Measurements from ENCODE around the gene CUZD1.
"Not testable (repeated sequence)": the region's sequence is repeated elsewhere in the genome, so short reads cannot be mapped to it uniquely, and the experiment has no call there.

CUZD1 gene, protein sequence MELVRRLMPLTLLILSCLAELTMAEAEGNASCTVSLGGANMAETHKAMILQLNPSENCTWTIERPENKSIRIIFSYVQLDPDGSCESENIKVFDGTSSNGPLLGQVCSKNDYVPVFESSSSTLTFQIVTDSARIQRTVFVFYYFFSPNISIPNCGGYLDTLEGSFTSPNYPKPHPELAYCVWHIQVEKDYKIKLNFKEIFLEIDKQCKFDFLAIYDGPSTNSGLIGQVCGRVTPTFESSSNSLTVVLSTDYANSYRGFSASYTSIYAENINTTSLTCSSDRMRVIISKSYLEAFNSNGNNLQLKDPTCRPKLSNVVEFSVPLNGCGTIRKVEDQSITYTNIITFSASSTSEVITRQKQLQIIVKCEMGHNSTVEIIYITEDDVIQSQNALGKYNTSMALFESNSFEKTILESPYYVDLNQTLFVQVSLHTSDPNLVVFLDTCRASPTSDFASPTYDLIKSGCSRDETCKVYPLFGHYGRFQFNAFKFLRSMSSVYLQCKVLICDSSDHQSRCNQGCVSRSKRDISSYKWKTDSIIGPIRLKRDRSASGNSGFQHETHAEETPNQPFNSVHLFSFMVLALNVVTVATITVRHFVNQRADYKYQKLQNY

DNA sequence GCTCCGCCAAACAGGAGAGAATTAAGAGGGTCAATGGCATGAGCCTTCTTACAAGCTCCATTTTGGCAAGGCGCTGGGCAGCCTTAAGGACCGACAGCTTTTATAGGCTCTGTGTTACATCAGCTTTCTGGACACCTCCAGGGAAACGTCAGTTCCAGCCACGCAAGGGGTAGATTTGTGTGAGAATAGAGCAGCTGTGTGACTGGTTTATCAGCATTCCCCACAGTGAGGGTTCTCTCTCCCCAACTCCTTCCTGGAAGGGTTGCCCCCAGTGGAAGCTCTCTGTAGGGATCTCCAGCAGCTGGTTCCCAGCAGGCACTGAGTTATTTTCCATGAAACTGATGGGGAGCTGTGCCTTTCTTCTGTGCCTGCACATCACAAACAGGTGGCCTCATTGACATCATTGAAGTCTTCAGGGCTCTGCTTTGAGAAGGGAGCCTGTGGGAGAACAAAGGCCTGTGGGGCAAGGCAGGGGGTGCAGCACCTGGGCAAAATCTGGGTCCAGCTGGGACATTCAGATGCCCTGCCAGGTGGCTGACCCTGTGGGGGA is at the start of gene CUZD1:
CUZD1 (minus strand) TSS at position 75 of the 550 bp plus-strand sequence; CDS start at position 61, 14 bp downstream.
- DNase-seq (ENCODE audit: low spot score) = no peak

DNA sequence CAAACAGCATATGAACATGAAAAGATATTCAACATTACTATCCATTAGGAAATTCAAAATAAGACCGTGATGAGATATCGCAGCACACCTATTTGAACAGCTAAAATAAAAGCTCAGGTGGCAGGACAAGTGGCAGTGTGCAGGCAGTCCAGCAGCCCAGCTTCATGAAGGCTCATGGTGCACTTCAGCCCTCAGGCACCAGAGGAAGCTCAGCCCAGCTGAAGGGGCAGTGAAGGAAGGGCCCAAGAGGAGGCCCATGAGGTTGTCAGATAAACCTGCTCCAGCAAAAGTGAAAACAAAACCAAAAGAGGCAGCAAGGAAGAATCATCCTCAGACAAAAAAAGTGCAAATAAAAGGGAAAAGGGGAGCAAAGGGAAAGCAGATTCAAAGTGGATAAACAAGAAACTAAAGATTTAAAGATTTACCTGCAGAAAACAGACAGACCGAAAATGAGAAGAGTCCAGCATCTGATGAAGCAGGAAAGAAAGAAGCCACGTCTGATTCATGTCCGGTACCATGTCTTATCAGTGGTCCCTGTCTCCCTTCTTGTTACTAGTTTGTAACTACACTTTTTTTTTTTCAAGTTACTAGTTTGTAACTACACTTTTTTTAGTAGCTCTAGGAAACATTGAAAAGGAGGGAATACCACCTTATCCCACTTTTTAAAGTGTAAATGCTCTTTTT is 48.7 kb upstream of the CUZD1 start:
- no peak for DNase-seq (ENCODE audit: low spot score)

DNA sequence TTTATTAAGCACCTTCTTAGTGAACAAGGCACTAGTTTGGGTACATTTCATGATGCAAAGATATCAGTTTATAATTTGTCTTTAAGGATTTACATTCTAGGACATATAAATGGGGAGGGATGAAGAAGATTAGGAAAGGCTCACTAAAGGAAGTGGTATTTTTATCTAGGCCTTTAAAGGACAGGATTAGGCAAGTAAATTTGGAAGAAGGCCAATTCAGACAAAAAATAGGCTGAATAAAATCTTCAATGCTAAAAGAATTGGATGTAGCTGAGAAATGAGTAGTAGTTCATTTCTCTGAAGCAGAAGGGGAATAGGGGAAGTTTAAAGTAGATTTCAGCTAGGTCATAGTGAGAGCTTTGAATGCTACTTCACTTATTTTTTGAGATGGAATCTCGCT is 38.5 kb upstream of the CUZD1 start:
- no peak for DNase-seq (ENCODE audit: low spot score)

DNA sequence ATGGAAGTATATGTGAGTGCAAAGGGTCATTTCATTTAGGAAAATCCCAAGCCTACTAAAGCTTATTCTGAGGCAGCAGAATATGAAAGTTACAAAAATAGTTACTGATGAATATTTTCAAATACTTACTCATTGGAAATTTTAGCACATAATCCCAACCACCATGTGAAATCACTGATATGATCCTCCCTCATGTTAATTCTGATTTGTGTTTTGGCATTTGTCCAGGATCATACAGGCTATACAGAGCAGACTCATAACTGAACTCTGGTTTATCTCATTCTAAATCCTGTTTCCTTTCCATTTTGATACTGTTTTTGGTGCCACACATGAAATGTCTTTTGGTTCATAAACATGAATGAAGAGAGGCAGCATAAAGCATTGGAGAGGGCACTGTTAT is 37.1 kb upstream of the CUZD1 start:
- DNase-seq (ENCODE audit: low spot score) = no peak

DNA sequence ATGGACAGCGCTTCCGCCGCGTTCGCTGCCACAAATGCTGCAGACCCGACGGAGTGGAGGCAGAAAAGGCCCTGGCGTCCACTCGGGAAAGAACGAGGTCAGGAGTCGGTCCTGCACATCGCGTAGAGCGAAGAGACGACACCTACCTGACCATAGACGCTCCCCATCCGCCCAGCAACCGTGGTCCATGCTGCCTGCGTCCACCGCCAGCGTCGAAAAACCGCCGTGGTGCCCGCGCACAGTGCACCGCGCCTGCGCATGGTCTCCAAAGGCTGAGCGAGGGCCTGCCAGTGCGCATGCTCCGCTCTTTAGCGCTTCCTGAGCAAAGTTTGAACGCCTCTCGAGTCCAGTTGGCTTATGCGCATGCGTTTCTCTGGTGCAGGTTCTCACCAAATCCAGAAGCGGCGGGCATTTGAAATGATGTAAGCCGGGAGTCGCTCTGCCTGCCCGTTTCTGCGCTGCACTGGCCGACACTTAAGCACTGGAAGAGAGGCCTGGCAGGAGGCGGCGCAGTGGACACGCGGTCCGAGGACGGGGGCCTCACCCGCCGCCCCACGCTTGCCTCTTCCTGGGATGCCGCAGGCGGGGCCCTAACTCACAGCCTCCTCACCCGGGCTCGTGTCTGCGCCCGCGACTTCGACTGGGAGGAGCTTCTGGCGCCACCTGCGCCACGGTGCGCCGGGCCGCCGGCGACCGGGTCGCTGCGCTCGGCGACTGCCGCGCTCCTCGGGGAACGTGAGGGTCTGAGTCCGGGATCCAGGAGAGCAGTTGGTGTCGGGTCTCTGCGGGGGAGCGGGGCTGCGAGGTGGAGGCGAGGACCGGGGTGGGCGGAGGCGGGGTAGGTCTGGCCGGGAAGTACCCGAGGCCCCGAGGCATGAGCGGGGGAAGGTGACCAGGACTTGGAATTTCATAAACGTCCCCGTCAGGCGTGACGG is 33.9 kb upstream of the CUZD1 start, which contains the start of gene FAM24B:
FAM24B (minus strand) TSS at position 243 of the 935 bp plus-strand sequence. CDS start 29,066 bp downstream, outside the sequence.
- DNase-seq (ENCODE audit: low spot score) = peak; percentile 23

DNA sequence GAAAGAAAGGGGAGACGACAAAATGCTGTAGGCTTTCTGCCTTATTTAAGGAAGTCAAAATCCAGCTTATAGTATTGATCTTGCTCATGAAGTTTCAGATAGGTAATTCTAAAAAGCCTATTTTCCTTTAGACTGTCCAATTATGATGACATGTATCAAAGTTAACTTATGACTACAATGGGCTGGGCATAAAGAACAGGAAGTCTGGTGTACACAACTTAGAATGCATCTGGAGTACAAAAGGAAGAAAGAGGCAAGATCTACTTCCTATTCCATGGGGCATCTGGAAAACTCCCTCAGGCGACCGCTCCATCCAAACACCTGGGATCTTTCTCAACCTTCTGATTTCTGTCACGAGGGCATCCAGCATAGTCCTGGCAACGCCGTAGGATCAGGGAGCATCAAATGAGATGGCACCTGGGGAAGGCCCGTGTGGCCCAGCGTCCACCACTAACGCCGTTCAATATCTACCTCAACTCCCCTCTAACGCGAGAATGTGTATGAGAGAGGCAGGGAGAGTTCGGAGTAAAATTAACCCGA is 33.2 kb upstream of the CUZD1 start:
- no peak for DNase-seq (ENCODE audit: low spot score)

DNA sequence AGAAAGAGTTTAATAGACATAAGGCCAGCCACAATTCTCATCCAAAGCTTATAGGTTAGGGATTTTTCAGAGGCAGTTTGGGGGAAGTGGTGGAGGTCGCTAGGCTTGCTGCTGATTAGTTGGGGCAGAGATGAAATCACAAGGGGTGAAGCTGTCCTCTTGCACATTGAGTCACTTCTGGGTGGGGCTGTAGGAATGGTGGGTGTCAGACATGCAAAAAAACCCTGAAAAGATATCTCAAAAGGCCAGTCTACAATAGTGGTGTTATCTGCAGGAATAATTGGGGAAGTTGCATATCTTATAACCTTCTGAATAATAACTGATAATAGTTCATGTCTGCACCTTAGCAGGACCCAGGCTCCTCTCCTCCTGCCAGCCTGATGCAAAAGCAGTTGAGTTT is 31.6 kb upstream of the CUZD1 start:
- DNase-seq (ENCODE audit: low spot score) = no peak

DNA sequence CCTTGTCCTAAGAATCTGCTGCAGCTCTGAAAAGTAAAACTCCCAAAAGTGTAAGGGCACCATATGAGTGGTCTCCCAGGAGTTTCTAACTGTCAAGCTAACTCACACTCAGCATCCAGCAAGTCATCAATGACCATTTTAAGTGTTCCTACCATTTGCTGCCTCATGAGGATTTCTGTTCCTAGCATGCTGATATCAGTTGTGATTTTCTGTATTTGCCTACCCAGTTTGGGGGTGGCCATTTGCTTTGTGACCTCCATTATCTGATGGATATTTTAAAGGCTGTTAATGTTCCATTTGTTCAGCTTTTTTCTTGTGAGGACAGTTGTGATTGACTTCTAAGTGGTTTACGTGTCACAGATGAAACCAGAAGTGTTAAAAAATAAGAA is 30.8 kb upstream of the CUZD1 start:
- DNase-seq (ENCODE audit: low spot score) = no peak

DNA sequence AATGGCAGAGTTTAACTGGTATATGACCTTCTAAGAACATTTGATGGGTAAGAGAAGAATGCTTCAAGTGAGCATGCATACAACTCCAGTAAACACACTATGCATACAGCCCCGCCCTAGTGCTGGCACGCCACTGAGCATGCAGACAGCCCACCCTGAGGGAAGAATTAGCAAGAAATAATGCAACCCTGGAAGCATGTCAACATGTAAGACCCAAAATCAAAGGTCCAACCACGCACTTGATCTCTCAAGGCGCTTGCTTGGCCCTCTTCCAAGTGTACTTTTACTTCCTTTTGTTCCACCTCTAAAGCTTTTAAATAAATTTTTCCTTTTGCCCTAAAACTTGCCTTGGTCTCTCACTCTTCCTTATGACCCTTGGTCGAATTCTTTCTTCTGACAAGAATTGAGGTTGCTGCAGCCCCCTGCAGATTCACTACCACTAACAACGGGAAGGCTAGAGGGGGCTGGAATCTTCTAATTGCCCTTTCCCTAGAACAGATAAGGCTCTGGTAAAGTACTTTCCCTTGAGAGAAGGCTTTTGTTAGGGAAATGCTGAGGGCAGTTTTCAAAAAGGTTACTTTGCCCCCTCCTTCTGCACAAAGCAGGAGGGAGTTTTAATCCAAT is 30.3 kb upstream of the CUZD1 start:
- no peak for DNase-seq (ENCODE audit: low spot score)

DNA sequence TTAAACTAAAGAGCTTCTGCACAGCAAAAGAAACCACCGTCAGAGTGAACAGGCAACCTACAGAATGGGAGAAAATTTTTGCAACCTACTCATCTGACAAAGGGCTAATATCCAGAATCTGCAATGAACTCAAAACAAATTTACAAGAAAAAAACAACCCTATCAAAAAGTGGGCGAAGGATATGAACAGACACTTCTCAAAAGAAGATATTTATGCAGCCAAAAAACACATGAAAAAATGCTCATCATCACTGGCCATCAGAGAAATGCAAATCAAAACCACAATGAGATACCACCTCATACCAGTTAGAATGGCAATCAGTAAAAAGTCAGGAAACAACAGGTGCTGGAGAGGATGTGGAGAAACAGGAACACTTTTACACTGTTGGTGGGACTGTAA is 26.3 kb upstream of the CUZD1 start:
- not testable (repeated sequence) for DNase-seq (ENCODE audit: low spot score)

DNA sequence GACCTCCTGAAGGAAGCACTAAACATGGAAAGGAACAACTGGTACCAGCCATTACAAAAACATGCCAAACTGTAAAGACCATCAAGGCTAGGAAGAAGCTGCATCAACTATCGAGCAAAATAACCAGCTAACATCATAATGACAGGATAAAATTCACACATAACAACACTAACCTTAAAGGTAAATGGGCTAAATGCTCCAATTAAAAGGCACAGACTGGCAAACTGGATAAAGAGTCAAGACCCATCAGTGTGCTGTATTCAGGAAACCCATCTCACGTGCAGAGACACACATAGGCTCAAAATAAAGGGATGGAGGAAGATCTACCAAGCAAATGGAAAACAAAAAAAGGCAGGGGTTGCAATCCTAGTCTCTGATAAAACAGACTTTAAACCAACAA is 23.1 kb upstream of the CUZD1 start:
- DNase-seq (ENCODE audit: low spot score) = not testable (repeated sequence)

DNA sequence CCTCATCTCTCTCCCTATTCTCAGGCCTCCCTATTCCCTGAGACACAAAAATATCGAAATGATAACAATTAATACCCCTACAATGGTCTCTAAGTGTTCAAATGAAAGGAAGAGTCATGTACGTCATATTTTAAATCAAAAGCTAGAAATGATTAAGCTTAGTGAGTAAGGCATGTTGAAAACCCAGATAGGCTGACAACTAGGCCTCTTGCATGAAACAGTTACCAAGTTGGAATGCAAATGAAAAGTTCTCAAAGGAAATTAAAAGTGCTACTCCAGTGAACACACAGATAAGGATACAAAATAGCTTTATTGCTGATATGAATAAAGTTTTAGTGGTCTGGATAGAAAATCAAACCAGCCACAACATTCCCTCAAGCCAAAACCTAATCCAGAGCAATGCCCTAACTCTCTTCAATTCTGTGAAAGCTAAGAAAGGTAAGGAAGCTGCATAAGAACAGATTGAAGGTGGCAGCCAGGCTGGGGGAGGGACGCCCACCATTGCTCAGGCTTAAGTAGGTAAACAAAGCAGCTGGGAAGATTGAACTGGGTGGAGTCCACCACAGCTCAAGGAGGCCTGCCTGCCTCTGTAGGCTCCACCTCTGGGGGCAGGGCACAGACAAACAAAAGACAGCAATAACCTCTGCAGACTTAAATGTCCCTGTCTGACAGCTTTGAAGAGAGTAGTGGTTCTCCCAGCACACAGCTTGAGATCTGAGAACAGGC is 21.3 kb upstream of the CUZD1 start:
- not testable (repeated sequence) for DNase-seq (ENCODE audit: low spot score)

DNA sequence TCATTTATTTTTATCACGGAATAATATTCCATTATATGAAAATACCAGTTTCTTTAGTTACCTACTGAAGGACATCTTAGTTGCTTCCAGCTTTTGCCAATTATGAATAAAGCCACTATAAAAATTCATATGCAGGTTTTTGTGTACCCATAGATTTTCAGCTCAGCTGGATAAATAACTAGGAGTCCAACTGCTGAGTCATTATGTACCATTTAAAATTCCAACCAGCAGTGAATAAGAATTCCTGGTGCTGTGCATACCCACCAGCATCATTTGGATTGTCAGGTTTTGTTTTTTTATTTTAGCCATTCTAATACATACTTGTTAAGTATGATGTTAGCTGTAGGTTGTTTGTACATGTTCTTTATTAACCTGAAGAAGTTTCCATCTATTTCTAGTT is 19.2 kb upstream of the CUZD1 start:
- DNase-seq (ENCODE audit: low spot score) = no peak

DNA sequence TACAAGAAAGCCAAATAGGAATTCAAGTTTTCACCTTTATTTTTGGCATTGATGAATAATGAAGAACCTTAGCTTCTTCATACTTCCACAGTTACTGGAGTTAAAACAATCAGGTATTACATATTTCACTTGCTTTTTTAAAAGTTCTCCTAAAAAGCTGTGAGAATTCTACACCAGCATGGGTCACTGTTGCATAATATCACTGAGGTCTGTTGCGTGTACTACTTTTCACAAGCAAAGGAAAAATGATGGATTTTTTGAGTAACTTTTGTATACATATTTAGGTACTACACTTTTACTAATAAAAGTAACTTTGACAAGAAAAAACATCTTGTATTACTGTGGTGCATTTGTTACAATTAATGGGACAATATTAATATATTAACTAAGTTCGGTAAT is 18.5 kb upstream of the CUZD1 start:
- no peak for DNase-seq (ENCODE audit: low spot score)

DNA sequence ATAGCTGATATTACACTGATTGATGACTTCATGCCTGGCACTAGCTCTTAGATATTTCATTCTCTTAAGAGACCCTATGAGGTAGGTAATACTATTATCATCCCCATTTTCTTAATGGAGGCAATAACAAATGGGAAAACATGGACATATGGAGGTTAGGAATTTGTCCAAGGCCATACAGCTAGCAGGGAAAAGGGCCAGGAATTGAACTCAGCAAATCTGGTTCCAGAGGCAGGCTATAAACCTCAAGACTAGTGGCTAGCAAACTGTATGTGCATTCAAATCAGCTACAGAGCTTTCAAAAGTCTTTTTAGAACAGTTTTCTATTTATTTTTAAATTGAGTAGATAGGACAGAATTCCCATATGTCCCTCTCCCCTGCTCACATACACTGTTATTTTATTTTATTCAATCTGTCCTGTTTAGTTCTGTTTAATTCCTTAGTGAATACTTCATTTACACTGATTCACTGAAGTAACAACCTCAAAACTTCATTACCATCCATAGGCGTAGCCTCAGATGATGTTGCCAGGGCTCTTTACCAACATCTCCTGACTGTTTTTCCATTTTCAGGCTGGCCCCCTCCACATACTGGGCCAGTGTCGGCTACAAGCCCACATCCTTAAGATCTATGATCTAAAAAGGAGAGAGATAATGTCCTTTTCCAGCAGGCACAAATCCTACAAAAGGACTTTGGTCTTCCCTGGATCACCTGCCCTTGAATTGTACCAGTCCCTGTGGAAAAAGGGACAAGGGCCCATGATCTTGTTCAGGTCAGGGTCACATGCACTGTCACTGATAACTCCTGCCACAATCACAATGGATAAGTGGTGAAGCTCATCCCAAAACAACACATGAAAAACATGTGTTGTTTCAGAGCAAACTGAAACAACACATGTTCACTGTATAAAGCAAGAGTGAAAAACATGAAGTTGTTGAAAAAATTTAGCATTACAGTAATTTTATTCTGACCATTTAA is 17.8 kb upstream of the CUZD1 start:
- no peak for DNase-seq (ENCODE audit: low spot score)

DNA sequence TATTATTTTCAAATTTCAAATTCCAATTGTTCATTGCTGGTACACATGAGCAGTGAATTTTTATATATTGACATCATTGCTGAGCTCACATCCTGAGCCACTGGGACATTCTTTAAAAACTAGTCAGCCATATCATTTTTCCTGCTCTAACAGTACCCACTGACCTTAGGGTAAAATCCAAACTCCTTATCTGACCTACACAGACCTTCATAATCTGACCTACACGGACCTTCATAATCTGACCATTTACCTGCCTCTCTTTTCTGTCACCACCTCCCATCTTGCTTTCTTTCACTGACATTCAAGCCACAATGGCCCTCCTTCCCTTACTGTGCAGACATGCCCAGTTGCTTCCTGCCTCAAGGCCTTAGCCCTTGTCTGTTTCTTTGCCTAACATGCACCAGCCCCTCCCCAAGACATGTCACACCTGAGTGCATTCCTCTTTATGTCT is 16.1 kb upstream of the CUZD1 start:
- DNase-seq (ENCODE audit: low spot score) = no peak

DNA sequence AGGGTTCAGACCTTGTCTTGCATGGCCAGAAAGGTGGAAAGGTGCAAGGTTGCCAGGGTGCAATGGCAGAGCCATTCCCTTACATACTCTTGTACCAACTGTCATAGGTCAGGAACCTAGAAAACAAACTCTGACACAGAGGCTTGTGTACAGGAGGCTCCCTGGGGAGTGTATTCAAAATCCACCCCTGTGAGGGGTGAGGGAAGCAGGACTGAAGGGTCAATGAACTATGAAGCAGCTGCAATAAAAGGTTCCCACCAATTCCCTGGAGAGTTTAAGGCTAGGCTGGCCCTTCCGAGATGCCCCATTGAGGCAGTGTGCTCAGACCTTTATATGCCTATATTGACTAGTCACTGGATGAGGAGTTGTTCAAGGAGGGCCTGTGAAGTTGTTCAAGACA is 13.9 kb upstream of the CUZD1 start:
- no peak for DNase-seq (ENCODE audit: low spot score)

DNA sequence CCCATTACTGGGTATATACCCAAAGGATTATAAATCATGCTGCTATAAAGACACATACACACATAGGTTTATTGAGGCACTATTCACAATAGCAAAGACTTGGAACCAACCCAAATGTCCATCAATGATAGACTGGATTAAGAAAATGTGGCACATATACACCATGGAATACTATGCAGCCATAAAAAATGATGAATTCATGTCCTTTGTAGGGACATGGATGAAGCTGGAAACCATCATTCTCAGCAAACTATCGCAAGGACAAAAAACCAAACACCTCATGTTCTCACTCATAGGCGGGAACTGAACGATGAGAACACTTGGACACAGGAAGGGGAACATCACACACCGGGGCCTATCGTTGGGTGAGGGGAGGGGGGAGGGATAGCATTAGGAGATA is 12.4 kb upstream of the CUZD1 start:
- not testable (repeated sequence) for DNase-seq (ENCODE audit: low spot score)

DNA sequence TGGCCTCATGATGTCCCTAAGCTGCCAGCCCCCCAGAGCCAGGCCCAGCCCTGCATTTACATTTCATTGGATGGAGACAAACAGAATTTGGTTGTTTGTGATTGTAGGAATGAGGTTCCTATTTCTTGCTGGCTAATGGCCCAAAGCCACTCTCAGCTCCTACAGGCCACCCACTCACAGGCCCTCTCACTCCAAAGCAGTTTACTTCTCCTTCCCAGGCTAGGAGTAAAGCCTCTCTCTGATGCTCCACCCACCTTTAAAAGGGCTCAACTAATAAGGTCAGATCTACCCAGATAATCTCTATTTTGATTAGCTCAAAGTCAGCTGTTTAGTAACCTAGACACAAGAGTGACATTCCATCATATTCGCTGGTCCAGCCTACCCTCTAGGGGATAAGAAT is 11.2 kb upstream of the CUZD1 start:
- no peak for DNase-seq (ENCODE audit: low spot score)

Measured in D341Med (cell line).